ENCODE measurements around the gene NFATC2IP. TPM values are rescaled to one million over a fixed set of nuclear protein-coding genes. Genes with fewer than 3 reads are reported as not detected.

Gene NFATC2IP
- total and polyA plus RNA-seq, 2 of the 8 experiments (the other 6 are each of a cell fraction or from before 2014, with no cell fraction given): 54.4 to 71.5 TPM

GRCh38 chr16:29009838-29010166, 59.1 kb downstream of the NFATC2IP start (continued):
- TF ChIP-seq, protein P1, sequence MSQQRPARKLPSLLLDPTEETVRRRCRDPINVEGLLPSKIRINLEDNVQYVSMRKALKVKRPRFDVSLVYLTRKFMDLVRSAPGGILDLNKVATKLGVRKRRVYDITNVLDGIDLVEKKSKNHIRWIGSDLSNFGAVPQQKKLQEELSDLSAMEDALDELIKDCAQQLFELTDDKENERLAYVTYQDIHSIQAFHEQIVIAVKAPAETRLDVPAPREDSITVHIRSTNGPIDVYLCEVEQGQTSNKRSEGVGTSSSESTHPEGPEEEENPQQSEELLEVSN (IDR thresholded peaks at IDR 0.05): no peak
- TF ChIP-seq CTBP2 (IDR thresholded peaks at IDR 0.05; ENCODE audit: borderline replicate concordance, insufficient read depth, insufficient read length, low read length): no peak
- no peak for TF ChIP-seq CHD1 (IDR thresholded peaks at IDR 0.05; ENCODE audit: low read depth, low read length)
- no peak for TF ChIP-seq RNF2 (IDR thresholded peaks at IDR 0.05; ENCODE audit: borderline replicate concordance, low read depth, low read length, missing control alignments, poor library complexity, severe bottlenecking)
- TF ChIP-seq RBBP5 (IDR thresholded peaks at IDR 0.05; ENCODE audit: borderline replicate concordance, low read depth, low read length): no peak

Measured in H1 (cell line).